Spleen (tissue), 11 donors: ENCODE results near the gene ZNF462. TPM values are rescaled to one million over a fixed set of nuclear protein-coding genes. Genes with fewer than 3 reads are reported as not detected.
"Not testable (repeated sequence)": the region's sequence is repeated elsewhere in the genome, so short reads cannot be mapped to it uniquely, and the experiment has no call there.

Experiments used
- DNase-seq: peaks from one replicate; pipeline ENCODE4 v3.0.0-alpha.2; 2020
- H3K27ac ChIP-seq, 8 donors: fragments of 200-600 bp; sonication (generic) in 7 of 8; 1 replicate in 4 of 8; 2 replicates in 4 of 8; pipeline versions ENCODE4 v1.5.0 to v1.8.0; 2016 to 2021; ENCODE audit warnings: inconsistent platforms in 4 of 8, mild to moderate bottlenecking in 4 of 8, moderate library complexity in 1 of 8
- H3K27me3 ChIP-seq, 7 donors: fragments of 200-600 bp; sonication (generic) in 6 of 7; replicated peaks in 1 of 7; 1 replicate in 4 of 7; 2 replicates in 3 of 7; pipeline versions ENCODE4 v1.5.0 to v1.8.0; 2016 to 2021; ENCODE audit warnings: inconsistent platforms in 3 of 7, mild to moderate bottlenecking in 1 of 7
- H3K36me3 ChIP-seq, 6 donors: fragments of 200-600 bp; sonication (generic) in 5 of 6; 1 replicate in 4 of 6; 2 replicates in 2 of 6; pipeline versions ENCODE4 v1.5.0 to v1.8.0; 2016 to 2021; ENCODE audit warnings: inconsistent platforms in 2 of 6
- H3K4me1 ChIP-seq, 6 donors: fragments of 200-600 bp; sonication (generic) in 5 of 6; 1 replicate in 3 of 6; 2 replicates in 3 of 6; pipeline versions ENCODE4 v1.5.0 to v1.8.0; 2016 to 2021; ENCODE audit warnings: inconsistent platforms in 3 of 6
- H3K4me3 ChIP-seq, 8 donors: fragments of 200-600 bp; sonication (generic) in 7 of 8; 1 replicate in 4 of 8; 2 replicates in 4 of 8; pipeline versions ENCODE4 v1.5.0 to v1.8.0; 2016 to 2021; ENCODE audit warnings: inconsistent platforms in 4 of 8, mild to moderate bottlenecking in 4 of 8, moderate library complexity in 2 of 8
- H3K9me3 ChIP-seq, 8 donors: fragments of 200-600 bp; sonication (generic) in 7 of 8; 1 replicate in 4 of 8; 2 replicates in 4 of 8; pipeline versions ENCODE4 v1.5.0 to v1.8.0; 2016 to 2021; ENCODE audit warnings: inconsistent platforms in 4 of 8
- CTCF ChIP-seq, 11 experiments: fragments of 200-600 bp in 7 of 11; fragments of 450-650 bp in 4 of 11; sonication (generic) in 4 of 11; IDR thresholded peaks in 8 of 11; conservative IDR thresholded peaks in 3 of 11; 1 replicate in 7 of 11; 2 replicates in 4 of 11; pipeline versions ENCODE4 v1.4.0 to v1.8.0; 2016 to 2021; ENCODE audit warnings: antibody characterized with exemption in 11 of 11, inconsistent platforms in 4 of 11, mild to moderate bottlenecking in 1 of 11
- POLR2A ChIP-seq, 3 donors: fragments of 450-650 bp; IDR thresholded peaks; one replicate each; pipeline ENCODE4 v1.5.1; 2017; ENCODE audit warnings: antibody characterized with exemption in 3 of 3, mild to moderate bottlenecking in 1 of 3
- POLR2AphosphoS5 ChIP-seq, 3 donors: sonication (generic); formaldehyde crosslinking; IDR thresholded peaks; one replicate each; pipeline ENCODE4 v1.5.1; 2017; ENCODE audit warnings: antibody characterized with exemption in 3 of 3
- WGBS, 5 donors: extraction: QIAGEN DNeasy Blood & Tissue Kit in 3 of 5; methylation state at CpG; one replicate each; pipeline versions ENCODE4 v1.1.5 to v1.1.7; 2013 to 2018; 5-methylcytosine and 5-hydroxymethylcytosine counted together
- intact Hi-C: fragments of 100-400 bp; cut with DNase I; formaldehyde crosslinking; loops from one replicate; pipeline ENCODE4 v1.15.0; 2023; ENCODE audit warnings: low total_unique reads
- polyA plus RNA-seq, 3 donors: library from polyadenylated mRNA; stranded (reverse); fragments of 200-250 nt; gene quantifications; one replicate each; pipeline ENCODE4 v1.2.1, GENCODE V29; 2013
- total RNA-seq, 7 donors: library from RNA; depleted of rRNA in 3 of 7; stranded (reverse); fragments of >200 nt in 3 of 7; fragmentation: NEBNext Ultra II Directional in 4 of 7; extraction: Animal tissue kit (Norgen Biotek cat#: 25700) in 4 of 7; gene quantifications; one replicate each; pipeline versions ENCODE4 v1.1.0 to v1.2.1, GENCODE V29; 2016 to 2021
- donor health status: healthy with polysubstance abuse.
- donor health status: DM: no; HTN: no; CAD: no; lungs with moderate emphysema.
- donor health status: DM: no; HTN: no; CAD: no.
- donor health status: Bipolar disorder and iron deficiency.
- donor health status: healthy.
- donor health status: DM: no; HTN: no; CAD: no.
- donor health status: DM: yes; HTN: yes; CAD: no.

ZNF462 gene
- total and polyA plus RNA-seq, 10 donors: 0.36 to 38.9 (median 20.3) TPM

- no peak overlapping the region for H3K4me3 ChIP-seq
- intact Hi-C loops: no loop called here
- H3K36me3 ChIP-seq: no peaks in the 10 kb centered on the region
- H3K27me3 ChIP-seq: no peaks in the 10 kb centered on the region
- H3K27ac ChIP-seq: peak overlapping the region in 5 of 8 donors; percentile 38 to 58 (median 43)
- H3K4me1 ChIP-seq: peaks cover 0 to 21% (median 3%) of the 10 kb centered on the region in 6 donors
- 11 to 59% (median 25%) methylated on average over 1 of the region's 1 CpG for WGBS, 5 donors
- TF ChIP-seq POLR2A (IDR thresholded peaks at IDR 0.05) (no peak), CTCF (IDR thresholded peaks at IDR 0.05 in 8 of 11, conservative IDR thresholded peaks at IDR 0.05 in 3 of 11) (no peak), POLR2AphosphoS5 (IDR thresholded peaks at IDR 0.05) (no peak)
- no peaks in the 10 kb centered on the region for H3K9me3 ChIP-seq
- no peak for DNase-seq
Observed at GRCh38 chr9:106893088-106893487, 30.1 kb downstream of the ZNF462 start.

GRCh38 chr9:106896695-106897094 is 33.7 kb downstream of the ZNF462 start:
- Histone ChIP-seq H3K4me1 (peaks cover 0 to 21% (median 2%) of the 10 kb centered on the region in 6 donors), H3K4me3 (no peak overlapping the region), H3K27ac (no peak overlapping the region), H3K27me3 (no peaks in the 10 kb centered on the region), H3K36me3 (no peaks in the 10 kb centered on the region), H3K9me3 (peaks cover 0 to 21% (median 13%) of the 10 kb centered on the region in 8 donors)
- 60 to 86% (median 71%) methylated on average over 1 of the region's 1 CpG for WGBS, 5 donors
- no peak for DNase-seq
- no peak for TF ChIP-seq POLR2AphosphoS5 (IDR thresholded peaks at IDR 0.05)
- no peak for TF ChIP-seq POLR2A (IDR thresholded peaks at IDR 0.05)
- TF ChIP-seq CTCF (IDR thresholded peaks at IDR 0.05 in 8 of 11, conservative IDR thresholded peaks at IDR 0.05 in 3 of 11): no peak
- intact Hi-C loops: no loop called here

GRCh38 chr9:106897236-106897635 is 34.3 kb downstream of the ZNF462 start:
- intact Hi-C loops: no loop called here
- TF ChIP-seq CTCF (IDR thresholded peaks at IDR 0.05 in 8 of 11, conservative IDR thresholded peaks at IDR 0.05 in 3 of 11) (no peak), POLR2AphosphoS5 (IDR thresholded peaks at IDR 0.05) (no peak), POLR2A (IDR thresholded peaks at IDR 0.05) (no peak)

GRCh38 chr9:106897751-106898150 is 34.8 kb downstream of the ZNF462 start:
- H3K4me1 ChIP-seq: peaks cover 0 to 16% (median 2%) of the 10 kb centered on the region in 6 donors
- TF ChIP-seq POLR2AphosphoS5 (IDR thresholded peaks at IDR 0.05) (no peak), CTCF (IDR thresholded peaks at IDR 0.05 in 8 of 11, conservative IDR thresholded peaks at IDR 0.05 in 3 of 11) (no peak), POLR2A (IDR thresholded peaks at IDR 0.05) (no peak)
- H3K27ac ChIP-seq: no peak overlapping the region
- no peak overlapping the region for H3K4me3 ChIP-seq
- intact Hi-C loops: no loop called here
- no peaks in the 10 kb centered on the region for H3K36me3 ChIP-seq
- 82 to 95% (median 87%) methylated on average over 3 of the region's 3 CpGs for WGBS, 5 donors
- H3K9me3 ChIP-seq: peaks cover 0 to 25% (median 15%) of the 10 kb centered on the region in 8 donors
- no peaks in the 10 kb centered on the region for H3K27me3 ChIP-seq
- no peak for DNase-seq

More at GRCh38 chr9:106897236-106897635, 34.3 kb downstream of the ZNF462 start:
- no peak for DNase-seq
- 38 to 72% (median 52%) methylated on average over 1 of the region's 1 CpG for WGBS, 5 donors
- H3K27ac ChIP-seq: no peak overlapping the region
- H3K36me3 ChIP-seq: no peaks in the 10 kb centered on the region
- no peaks in the 10 kb centered on the region for H3K27me3 ChIP-seq
- peaks cover 0 to 21% (median 13%) of the 10 kb centered on the region in 8 donors for H3K9me3 ChIP-seq
- H3K4me1 ChIP-seq: peaks cover 0 to 21% (median 2%) of the 10 kb centered on the region in 6 donors
- no peak overlapping the region for H3K4me3 ChIP-seq

- H3K4me3 ChIP-seq, H3K27me3 ChIP-seq, H3K36me3 ChIP-seq, H3K4me1 ChIP-seq, intact Hi-C loops, H3K27ac ChIP-seq, DNase-seq: not testable (repeated sequence)
- 90 to 97% (median 95%) methylated on average over 2 of the region's 2 CpGs for WGBS, 5 donors
- peaks cover 0 to 43% (median 27%) of the 10 kb centered on the region in 8 donors for H3K9me3 ChIP-seq
Observed at GRCh38 chr9:106900523-106900922, 37.6 kb downstream of the ZNF462 start.
